SU-DHL-6 (cell line): ENCODE measurements around the gene UTP3.

Experiments
- H2AFZ ChIP-seq: fragments of 200-600 bp; sonication (generic); 2 replicates; pipeline ENCODE4 v1.6.1; 2014; ENCODE audit warnings: low read depth, mild to moderate bottlenecking, moderate library complexity, mixed read lengths, antibody characterized with exemption, low read length; ENCODE audit not compliant: severe bottlenecking
- H3F3A ChIP-seq: fragments of 200-600 bp; shearing (Covaris generic); 2 replicates; pipeline ENCODE4 v1.6.0; 2016; ENCODE audit warnings: antibody characterized with exemption, mild to moderate bottlenecking; ENCODE audit not compliant: insufficient read depth
- H3K27ac ChIP-seq: fragments of 200-600 bp; sonication (generic); 2 replicates; pipeline ENCODE4 v1.5.1; 2016; ENCODE audit warnings: low read depth, mild to moderate bottlenecking, low read length, moderate library complexity, mixed read lengths
- H3K27me3 ChIP-seq: fragments of 200-600 bp; sonication (generic), shearing (Covaris generic); 2 replicates; pipeline ENCODE4 v1.6.0; 2014; ENCODE audit warnings: mild to moderate bottlenecking, low read length
- H3K36me3 ChIP-seq: fragments of 200-600 bp; sonication (generic); 2 replicates; pipeline ENCODE4 v1.6.1; 2014; ENCODE audit warnings: mild to moderate bottlenecking, low read length, mixed read lengths
- H3K4me2 ChIP-seq: fragments of 300-600, 200-600 bp; shearing (Covaris generic), sonication (generic); 2 replicates; pipeline ENCODE4 v1.6.0; 2014; ENCODE audit warnings: low read length, low read depth, mild to moderate bottlenecking; ENCODE audit not compliant: poor library complexity, severe bottlenecking
- H3K4me3 ChIP-seq: fragments of 200-600 bp; sonication (generic); 2 replicates; pipeline ENCODE4 v1.5.1; 2014; ENCODE audit warnings: antibody characterized with exemption, low read length, mild to moderate bottlenecking, mixed read lengths; ENCODE audit not compliant: insufficient read depth, poor library complexity, severe bottlenecking
- H3K79me2 ChIP-seq: fragments of 200-600 bp; sonication (generic); 2 replicates; pipeline ENCODE4 v1.6.1; 2014; ENCODE audit warnings: mild to moderate bottlenecking, low read length, moderate library complexity; ENCODE audit not compliant: insufficient read depth
- H3K9ac ChIP-seq: fragments of 200-600 bp; sonication (generic); 2 replicates; pipeline ENCODE4 v1.7.0; 2014; ENCODE audit warnings: mild to moderate bottlenecking, low read length
- H3K9me2 ChIP-seq: fragments of 200-600 bp; sonication (generic); replicated peaks from 2 replicates; pipeline ENCODE4 v1.6.1; 2014; ENCODE audit warnings: low read length; ENCODE audit not compliant: insufficient read depth
- H3K9me3 ChIP-seq: fragments of 200-600 bp; sonication (generic); 2 replicates; pipeline ENCODE4 v1.6.1; 2014; ENCODE audit warnings: low read length, mixed read lengths; ENCODE audit not compliant: insufficient read depth
- H4K20me1 ChIP-seq: fragments of 200-600 bp; sonication (generic); 2 replicates; pipeline ENCODE4 v1.6.1; 2014; ENCODE audit warnings: low read depth, mild to moderate bottlenecking, antibody characterized with exemption, low read length, moderate library complexity, mixed read lengths
- CTCF ChIP-seq: fragments of 200-600 bp; sonication (generic); IDR thresholded peaks from one replicate; pipeline ENCODE4 v1.5.1; 2017; ENCODE audit warnings: antibody characterized with exemption, mild to moderate bottlenecking, low read length, moderate library complexity; ENCODE audit not compliant: insufficient read depth, poor library complexity, severe bottlenecking
- EZH2phosphoT487 ChIP-seq: fragments of 200-600 bp; sonication (generic), shearing (Covaris generic); conservative IDR thresholded peaks from 2 replicates; pipeline ENCODE4 v1.6.1; 2018; ENCODE audit warnings: mild to moderate bottlenecking, antibody characterized with exemption, low read length, moderate library complexity, mixed read lengths

UTP3 gene

GRCh38 chr4:70704215-70704930 is 16.0 kb downstream of the UTP3 start:
- TF ChIP-seq CTCF: peak; percentile 18
- TF ChIP-seq EZH2phosphoT487: no peak
- H4K20me1 ChIP-seq: no peaks in the 10 kb centered on the region
- H3K36me3 ChIP-seq: no peaks in the 10 kb centered on the region
- peak overlapping the region; percentile 86 for H2AFZ ChIP-seq
- peak overlapping the region; percentile 69 for H3K9ac ChIP-seq
- 0 out of 2 replicates have a peak, but pooled peaks cover 13% of the 10 kb centered on the region for H3F3A ChIP-seq
- H3K79me2 ChIP-seq: no peaks in the 10 kb centered on the region
- no peaks in the 10 kb centered on the region for H3K9me3 ChIP-seq
- peak overlapping the region; percentile 77 for H3K27ac ChIP-seq
- peak overlapping the region; percentile 94 for H3K4me2 ChIP-seq
- peak overlapping the region; percentile 63 for H3K4me3 ChIP-seq
- no peaks in the 10 kb centered on the region for H3K27me3 ChIP-seq
- H3K9me2 ChIP-seq: no peaks in the 10 kb centered on the region

GRCh38 chr4:70704931-70705182 is 16.5 kb downstream of the UTP3 start:
- Histone ChIP-seq H4K20me1 (no peaks in the 10 kb centered on the region), H3K4me3 (peak overlapping the region; percentile 63), H3F3A (0 out of 2 replicates have a peak, but pooled peaks cover 13% of the 10 kb centered on the region), H3K36me3 (no peaks in the 10 kb centered on the region), H3K27ac (peak overlapping the region; percentile 77), H3K4me2 (peak overlapping the region; percentile 94), H3K79me2 (no peaks in the 10 kb centered on the region), H3K9me3 (no peaks in the 10 kb centered on the region), H3K9me2 (no peaks in the 10 kb centered on the region), H3K9ac (peak overlapping the region; percentile 69), H3K27me3 (no peaks in the 10 kb centered on the region), H2AFZ (peak overlapping the region; percentile 86)
- TF ChIP-seq CTCF (no peak), EZH2phosphoT487 (no peak)

- Histone ChIP-seq H3K9ac (peak overlapping the region; percentile 69), H3K9me2 (no peaks in the 10 kb centered on the region), H3K4me3 (peak overlapping the region; percentile 63), H3K9me3 (no peaks in the 10 kb centered on the region), H4K20me1 (no peaks in the 10 kb centered on the region), H3K27ac (peak overlapping the region; percentile 77), H2AFZ (peak overlapping the region; percentile 86), H3K36me3 (no peaks in the 10 kb centered on the region), H3K4me2 (peak overlapping the region; percentile 94), H3K79me2 (no peaks in the 10 kb centered on the region), H3F3A (0 out of 2 replicates have a peak, but pooled peaks cover 13% of the 10 kb centered on the region), H3K27me3 (no peaks in the 10 kb centered on the region)
- TF ChIP-seq EZH2phosphoT487 (no peak), CTCF (no peak)
These were observed 17.1 kb downstream of the UTP3 start for GRCh38 chr4:70705183-70706043.
